SK-N-SH (cell line): ENCODE measurements around the gene SLC46A3.

Source experiments
- EP300 ChIP-seq, 2 experiments: IDR thresholded peaks; 2 replicates each; pipeline versions ENCODE4 v1.4.0 to v1.6.1; 2012; ENCODE audit warnings: borderline replicate concordance in 1 of 2, low read depth in 1 of 2, low read length in 1 of 2
- POLR2AphosphoS5 ChIP-seq: IDR thresholded peaks from 2 replicates; pipeline ENCODE4 v1.6.1; 2012; ENCODE audit warnings: low read depth, low read length
- RAD21 ChIP-seq: IDR thresholded peaks from 2 replicates; pipeline ENCODE4 v1.6.1; 2012; ENCODE audit warnings: mild to moderate bottlenecking, low read length
- RFX5 ChIP-seq: IDR thresholded peaks from 2 replicates; pipeline ENCODE4 v1.6.1; 2012; ENCODE audit warnings: mild to moderate bottlenecking, improper control_type of control experiment, low read length
- TF ChIP-seq, protein P1 (sequence below): IDR thresholded peaks from 2 replicates; pipeline ENCODE4 v1.4.0; 2012; ENCODE audit warnings: low read depth
- TF ChIP-seq, protein P2 (sequence below): fragments of 200-600 bp; sonication (generic); IDR thresholded peaks from 2 replicates; pipeline ENCODE4 v1.6.1; 2017; ENCODE audit warnings: antibody characterized with exemption, mild to moderate bottlenecking, moderate library complexity
- TF ChIP-seq, protein P3 (sequence below): IDR thresholded peaks from 2 replicates; pipeline ENCODE4 v1.6.1; 2012; ENCODE audit warnings: mild to moderate bottlenecking, low read depth, low read length, moderate library complexity
- TF ChIP-seq, protein P4 (sequence below): IDR thresholded peaks from 2 replicates; pipeline ENCODE4; 2012
- TF ChIP-seq, protein P5 (sequence below): IDR thresholded peaks from 2 replicates; pipeline ENCODE4 v1.4.0; 2012; ENCODE audit warnings: low read depth, borderline replicate concordance

DNA sequence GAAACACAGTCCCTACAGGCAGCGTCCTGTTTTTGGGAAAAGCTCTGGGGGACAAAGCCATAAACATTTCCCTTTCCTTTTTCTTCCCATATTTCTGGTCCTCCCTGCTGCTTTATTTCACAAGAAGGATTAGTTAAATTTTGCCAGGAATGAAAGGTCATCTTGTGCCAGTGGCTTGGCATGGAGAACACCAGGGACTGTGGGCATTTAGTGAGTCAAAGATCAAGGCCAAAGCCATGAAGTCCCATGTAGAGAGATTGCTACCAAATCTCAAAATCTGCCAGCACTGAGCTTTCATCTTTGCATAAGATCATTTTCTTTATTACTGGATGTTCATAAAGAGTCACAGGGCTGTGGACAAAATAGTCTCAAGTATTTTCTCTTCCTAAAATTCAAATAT lies 29.1 kb upstream of the SLC46A3 start:
- TF ChIP-seq, protein P1, sequence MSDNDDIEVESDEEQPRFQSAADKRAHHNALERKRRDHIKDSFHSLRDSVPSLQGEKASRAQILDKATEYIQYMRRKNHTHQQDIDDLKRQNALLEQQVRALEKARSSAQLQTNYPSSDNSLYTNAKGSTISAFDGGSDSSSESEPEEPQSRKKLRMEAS, result no peak
- TF ChIP-seq, protein P2, sequence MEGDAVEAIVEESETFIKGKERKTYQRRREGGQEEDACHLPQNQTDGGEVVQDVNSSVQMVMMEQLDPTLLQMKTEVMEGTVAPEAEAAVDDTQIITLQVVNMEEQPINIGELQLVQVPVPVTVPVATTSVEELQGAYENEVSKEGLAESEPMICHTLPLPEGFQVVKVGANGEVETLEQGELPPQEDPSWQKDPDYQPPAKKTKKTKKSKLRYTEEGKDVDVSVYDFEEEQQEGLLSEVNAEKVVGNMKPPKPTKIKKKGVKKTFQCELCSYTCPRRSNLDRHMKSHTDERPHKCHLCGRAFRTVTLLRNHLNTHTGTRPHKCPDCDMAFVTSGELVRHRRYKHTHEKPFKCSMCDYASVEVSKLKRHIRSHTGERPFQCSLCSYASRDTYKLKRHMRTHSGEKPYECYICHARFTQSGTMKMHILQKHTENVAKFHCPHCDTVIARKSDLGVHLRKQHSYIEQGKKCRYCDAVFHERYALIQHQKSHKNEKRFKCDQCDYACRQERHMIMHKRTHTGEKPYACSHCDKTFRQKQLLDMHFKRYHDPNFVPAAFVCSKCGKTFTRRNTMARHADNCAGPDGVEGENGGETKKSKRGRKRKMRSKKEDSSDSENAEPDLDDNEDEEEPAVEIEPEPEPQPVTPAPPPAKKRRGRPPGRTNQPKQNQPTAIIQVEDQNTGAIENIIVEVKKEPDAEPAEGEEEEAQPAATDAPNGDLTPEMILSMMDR, result no peak
- TF ChIP-seq RAD21, result no peak
- TF ChIP-seq, protein P3, sequence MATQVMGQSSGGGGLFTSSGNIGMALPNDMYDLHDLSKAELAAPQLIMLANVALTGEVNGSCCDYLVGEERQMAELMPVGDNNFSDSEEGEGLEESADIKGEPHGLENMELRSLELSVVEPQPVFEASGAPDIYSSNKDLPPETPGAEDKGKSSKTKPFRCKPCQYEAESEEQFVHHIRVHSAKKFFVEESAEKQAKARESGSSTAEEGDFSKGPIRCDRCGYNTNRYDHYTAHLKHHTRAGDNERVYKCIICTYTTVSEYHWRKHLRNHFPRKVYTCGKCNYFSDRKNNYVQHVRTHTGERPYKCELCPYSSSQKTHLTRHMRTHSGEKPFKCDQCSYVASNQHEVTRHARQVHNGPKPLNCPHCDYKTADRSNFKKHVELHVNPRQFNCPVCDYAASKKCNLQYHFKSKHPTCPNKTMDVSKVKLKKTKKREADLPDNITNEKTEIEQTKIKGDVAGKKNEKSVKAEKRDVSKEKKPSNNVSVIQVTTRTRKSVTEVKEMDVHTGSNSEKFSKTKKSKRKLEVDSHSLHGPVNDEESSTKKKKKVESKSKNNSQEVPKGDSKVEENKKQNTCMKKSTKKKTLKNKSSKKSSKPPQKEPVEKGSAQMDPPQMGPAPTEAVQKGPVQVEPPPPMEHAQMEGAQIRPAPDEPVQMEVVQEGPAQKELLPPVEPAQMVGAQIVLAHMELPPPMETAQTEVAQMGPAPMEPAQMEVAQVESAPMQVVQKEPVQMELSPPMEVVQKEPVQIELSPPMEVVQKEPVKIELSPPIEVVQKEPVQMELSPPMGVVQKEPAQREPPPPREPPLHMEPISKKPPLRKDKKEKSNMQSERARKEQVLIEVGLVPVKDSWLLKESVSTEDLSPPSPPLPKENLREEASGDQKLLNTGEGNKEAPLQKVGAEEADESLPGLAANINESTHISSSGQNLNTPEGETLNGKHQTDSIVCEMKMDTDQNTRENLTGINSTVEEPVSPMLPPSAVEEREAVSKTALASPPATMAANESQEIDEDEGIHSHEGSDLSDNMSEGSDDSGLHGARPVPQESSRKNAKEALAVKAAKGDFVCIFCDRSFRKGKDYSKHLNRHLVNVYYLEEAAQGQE, result no peak
- no peak for TF ChIP-seq POLR2AphosphoS5
- no peak for TF ChIP-seq EP300 (IDR thresholded peaks at IDR 0.05; ENCODE audit: borderline replicate concordance in 1 of 2, low read depth in 1 of 2, low read length in 1 of 2)
- TF ChIP-seq, protein P4, sequence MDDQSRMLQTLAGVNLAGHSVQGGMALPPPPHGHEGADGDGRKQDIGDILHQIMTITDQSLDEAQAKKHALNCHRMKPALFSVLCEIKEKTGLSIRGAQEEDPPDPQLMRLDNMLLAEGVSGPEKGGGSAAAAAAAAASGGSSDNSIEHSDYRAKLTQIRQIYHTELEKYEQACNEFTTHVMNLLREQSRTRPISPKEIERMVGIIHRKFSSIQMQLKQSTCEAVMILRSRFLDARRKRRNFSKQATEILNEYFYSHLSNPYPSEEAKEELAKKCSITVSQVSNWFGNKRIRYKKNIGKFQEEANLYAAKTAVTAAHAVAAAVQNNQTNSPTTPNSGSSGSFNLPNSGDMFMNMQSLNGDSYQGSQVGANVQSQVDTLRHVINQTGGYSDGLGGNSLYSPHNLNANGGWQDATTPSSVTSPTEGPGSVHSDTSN, result no peak
- TF ChIP-seq, protein P5, sequence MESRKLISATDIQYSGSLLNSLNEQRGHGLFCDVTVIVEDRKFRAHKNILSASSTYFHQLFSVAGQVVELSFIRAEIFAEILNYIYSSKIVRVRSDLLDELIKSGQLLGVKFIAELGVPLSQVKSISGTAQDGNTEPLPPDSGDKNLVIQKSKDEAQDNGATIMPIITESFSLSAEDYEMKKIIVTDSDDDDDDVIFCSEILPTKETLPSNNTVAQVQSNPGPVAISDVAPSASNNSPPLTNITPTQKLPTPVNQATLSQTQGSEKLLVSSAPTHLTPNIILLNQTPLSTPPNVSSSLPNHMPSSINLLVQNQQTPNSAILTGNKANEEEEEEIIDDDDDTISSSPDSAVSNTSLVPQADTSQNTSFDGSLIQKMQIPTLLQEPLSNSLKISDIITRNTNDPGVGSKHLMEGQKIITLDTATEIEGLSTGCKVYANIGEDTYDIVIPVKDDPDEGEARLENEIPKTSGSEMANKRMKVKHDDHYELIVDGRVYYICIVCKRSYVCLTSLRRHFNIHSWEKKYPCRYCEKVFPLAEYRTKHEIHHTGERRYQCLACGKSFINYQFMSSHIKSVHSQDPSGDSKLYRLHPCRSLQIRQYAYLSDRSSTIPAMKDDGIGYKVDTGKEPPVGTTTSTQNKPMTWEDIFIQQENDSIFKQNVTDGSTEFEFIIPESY, result no peak
- no peak for TF ChIP-seq RFX5
